HepG2 (cell line): Measurements from ENCODE around the gene STK32C. TPM values are rescaled to one million over a fixed set of nuclear protein-coding genes. Genes with fewer than 3 reads are reported as not detected.

Experiments
- ATAC-seq: fragments of 200-7000 bp; cut with Tn5 transposase; 3 replicates; pipeline ENCODE4 v1.9.1; 2020; ENCODE audit warnings: mild to moderate bottlenecking, moderate library complexity
- BruUV-seq: library from RNA; stranded (reverse); fragments of 400-500 nt; replicated peaks from 2 replicates; lab custom pipeline; 2021; lab: Mats Ljungman, UMichigan
- CTCF ChIA-PET: fragments of 300-600 bp; formaldehyde crosslinking; extraction: SDS; loops from one replicate; lab custom pipeline; 2021; ENCODE audit warnings: low total read pairs, inconsistent platforms, low intra/inter-chr PET ratio; lab: Yijun Ruan, JAX
- POLR2A ChIA-PET: fragments of 350-600 bp; sonication (Branson Sonifier 250); formaldehyde crosslinking; loops from one replicate; lab custom pipeline; 2020; ENCODE audit warnings: antibody characterized with exemption, inconsistent platforms; lab: Yijun Ruan, JAX
- DNase-seq: peaks from one replicate; pipeline ENCODE4 v3.0.0-alpha.2; 2015; ENCODE audit warnings: low spot score
- FAIRE-seq: peaks from 3 replicates; lab custom pipeline; 2011; peaks lifted over from hg19 to GRCh38; lab: Jason Lieb, UNC
- H2AFZ ChIP-seq: one replicate; pipeline ENCODE4 v1.6.1; 2011; ENCODE audit warnings: low read length, inconsistent platforms
- H3K27ac ChIP-seq: fragments of 300-600 bp; 3 replicates; pipeline ENCODE4 v1.8.0; 2011; ENCODE audit warnings: mixed run types, mild to moderate bottlenecking, mixed read lengths, low read length, inconsistent platforms; ENCODE audit not compliant: insufficient read depth; ENCODE audit errors: extremely low read length
- H3K27me3 ChIP-seq, 2 experiments: fragments of 200-600 bp in 1 of 2; 2 replicates in 1 of 2; 3 replicates in 1 of 2; pipeline versions ENCODE4 v1.6.0 to v1.8.0; 2011; ENCODE audit warnings: low read length in 2 of 2, mild to moderate bottlenecking in 2 of 2, moderate library complexity in 2 of 2, inconsistent platforms in 1 of 2; ENCODE audit not compliant: insufficient read depth in 2 of 2, control insufficient read depth in 1 of 2
- H3K36me3 ChIP-seq, 2 experiments: fragments of 200-600 bp in 1 of 2; replicated peaks in 1 of 2; 2 replicates in 1 of 2; 3 replicates in 1 of 2; pipeline versions ENCODE4 v1.5.1 to v1.8.0; 2011; ENCODE audit warnings: low read length in 2 of 2, inconsistent platforms in 1 of 2; ENCODE audit not compliant: insufficient read depth in 2 of 2, control insufficient read depth in 1 of 2
- H3K4me1 ChIP-seq: 2 replicates; pipeline ENCODE4 v1.5.1; 2012; ENCODE audit warnings: low read length, inconsistent platforms; ENCODE audit not compliant: insufficient read depth
- H3K4me2 ChIP-seq: 2 replicates; pipeline ENCODE4 v1.6.0; 2011; ENCODE audit warnings: low read depth, low read length, inconsistent platforms
- H3K4me3 ChIP-seq, 3 experiments: fragments of 200-600 bp in 1 of 3; sonication (generic), shearing (Covaris generic) in 1 of 3; replicated peaks in 1 of 3; 2 replicates each; pipeline ENCODE4 v1.5.1; 2011 to 2016; ENCODE audit warnings: low read length in 3 of 3, inconsistent platforms in 2 of 3, low read depth in 2 of 3, mild to moderate bottlenecking in 2 of 3, control low read depth in 1 of 3, mixed read lengths in 1 of 3; ENCODE audit not compliant: insufficient read depth in 1 of 3
- H3K79me2 ChIP-seq: one replicate; pipeline ENCODE4 v1.6.1; 2011; ENCODE audit warnings: low read length, inconsistent platforms; ENCODE audit not compliant: insufficient read depth
- H3K9ac ChIP-seq: 2 replicates; pipeline ENCODE4 v1.6.0; 2011; ENCODE audit warnings: mild to moderate bottlenecking, low read depth, low read length, inconsistent platforms; ENCODE audit not compliant: insufficient read depth
- H3K9me3 ChIP-seq: 2 replicates; pipeline ENCODE4 v1.5.1; 2012; ENCODE audit warnings: mild to moderate bottlenecking, low read length
- H4K20me1 ChIP-seq: 2 replicates; pipeline ENCODE4 v1.6.0; 2011; ENCODE audit warnings: inconsistent platforms, mild to moderate bottlenecking, low read length, moderate library complexity; ENCODE audit not compliant: insufficient read depth
- NR2F1 ChIP-seq, 2 experiments: fragments of 450-650 bp in 1 of 2; formaldehyde crosslinking in 1 of 2; IDR thresholded peaks; 2 replicates each; pipeline versions ENCODE4 v1.5.0 to v1.6.1; 2016 to 2020; ENCODE audit warnings: mild to moderate bottlenecking in 1 of 2, missing compliant biosample characterization in 1 of 2, missing genetic modification reagents in 1 of 2, moderate library complexity in 1 of 2
- PLSCR1 ChIP-seq: sonication (generic); formaldehyde crosslinking; IDR thresholded peaks from 2 replicates; pipeline ENCODE4 v1.5.0; 2020; ENCODE audit warnings: missing genetic modification reagents, mild to moderate bottlenecking, borderline replicate concordance
- RBM39 ChIP-seq: fragments of 200-400 bp; formaldehyde crosslinking; IDR thresholded peaks from one replicate; pipeline ENCODE4 v1.6.1; 2018; ENCODE audit warnings: antibody characterized with exemption, mild to moderate bottlenecking, low read depth, low read length; ENCODE audit not compliant: poor library complexity, severe bottlenecking
- RFXAP ChIP-seq: sonication (generic); formaldehyde crosslinking; IDR thresholded peaks from 2 replicates; pipeline ENCODE4 v1.4.0; 2020; ENCODE audit warnings: missing genetic modification reagents, borderline replicate concordance
- RNF2 ChIP-seq: fragments of 450-650 bp; conservative IDR thresholded peaks from 2 replicates; pipeline ENCODE4 v1.6.1; 2016; ENCODE audit warnings: low read depth
- SIN3B ChIP-seq: fragments of 150-350 bp; IDR thresholded peaks from 2 replicates; pipeline ENCODE4 v1.6.1; 2014; ENCODE audit warnings: low read length
- TCF7 ChIP-seq: sonication (generic); IDR thresholded peaks from 2 replicates; pipeline ENCODE4 v1.6.1; 2016; ENCODE audit warnings: antibody characterized with exemption, low read depth
- ZNF329 ChIP-seq: sonication (generic); formaldehyde crosslinking; IDR thresholded peaks from 2 replicates; pipeline ENCODE4 v1.9.0; 2021; ENCODE audit warnings: low read depth, mild to moderate bottlenecking, missing genetic modification reagents
- ZNF510 ChIP-seq: sonication (generic); formaldehyde crosslinking; IDR thresholded peaks from 2 replicates; pipeline ENCODE4 v1.4.0; 2020; ENCODE audit warnings: low read depth, mild to moderate bottlenecking, missing genetic modification reagents
- ZNF607 ChIP-seq: sonication (generic); formaldehyde crosslinking; IDR thresholded peaks from 2 replicates; pipeline ENCODE4 v1.5.1; 2020; ENCODE audit warnings: missing genetic modification reagents, mild to moderate bottlenecking, borderline replicate concordance
- ZNF660 ChIP-seq: sonication (generic); formaldehyde crosslinking; IDR thresholded peaks from 2 replicates; pipeline ENCODE4 v1.5.1; 2020; ENCODE audit warnings: mild to moderate bottlenecking, low read depth, missing genetic modification reagents, borderline replicate concordance
- ZSCAN25 ChIP-seq: sonication (generic); formaldehyde crosslinking; IDR thresholded peaks from 2 replicates; pipeline ENCODE4 v1.8.0; 2022; ENCODE audit warnings: mild to moderate bottlenecking, missing genetic modification reagents
- WGBS: methylation state at CpG from one replicate; pipeline ENCODE4 v1.1.6; 2017; ENCODE audit warnings: low lambda C conversion rate; 5-methylcytosine and 5-hydroxymethylcytosine counted together
- in situ Hi-C: cut with HindIII; loops from 2 replicates; pipeline ENCODE4 v1.10.0; 2017; ENCODE audit warnings: low pct_unique_long_range_greater_than_20kb; ENCODE audit not compliant: extremely low pct_ligation_motif_present
- intact Hi-C: fragments of 100-400 bp; cut with micrococcal nuclease; formaldehyde crosslinking; loops from one replicate; pipeline ENCODE4 v1.10.0; 2022; ENCODE audit not compliant: unreplicated experiment
- polyA plus RNA-seq, 8 experiments: library from polyadenylated mRNA; depleted of rRNA in 3 of 8; stranded (reverse) in 7 of 8; unstranded in 1 of 8; fragments of >200 nt; fragmentation: Illumina TruSeq in 4 of 8; extraction: Trizol in 4 of 8; gene quantifications; 2 replicates each; pipeline versions ENCODE4 v1.2.1 to v1.2.3, GENCODE V29; 2011 to 2016; ENCODE audit warnings: low read depth in 4 of 8, missing spikeins in 1 of 8, mixed read lengths in 1 of 8; ENCODE audit not compliant: insufficient read depth in 1 of 8
- total RNA-seq, 5 experiments: library from RNA; depleted of rRNA; stranded (reverse); fragments of >200 nt; fragmentation: Illumina TruSeq; extraction: Trizol; gene quantifications; 2 replicates each; pipeline ENCODE4 v1.2.3, GENCODE V29; 2016; ENCODE audit warnings: low read depth in 1 of 5

The STK32C gene
- total and polyA plus RNA-seq, 2 of the 13 experiments (the other 11 are each of a cell fraction or from before 2014, with no cell fraction given): 10.9 to 19.4 TPM

- Histone ChIP-seq H3K4me3 (no peak overlapping the region), H3K36me3 (no peaks in the 10 kb centered on the region), H4K20me1 (no peaks in the 10 kb centered on the region), H3K27me3 (no peaks in the 10 kb centered on the region), H3K4me2 (no peak overlapping the region), H3K79me2 (no peaks in the 10 kb centered on the region), H3K27ac (no peak overlapping the region), H3K9ac (no peak overlapping the region), H2AFZ (no peak overlapping the region), H3K9me3 (no peaks in the 10 kb centered on the region), H3K4me1 (no peaks in the 10 kb centered on the region)
- in situ Hi-C loops: loop anchor here (5.0 kb wide), 2 partner anchors 124 to 229 kb away; no protein-coding TSS in a partner anchor
- no TSS peak for BruUV-seq
- FAIRE-seq (no peak), ATAC-seq (peak; percentile 7), DNase-seq (no peak)
- ChIA-PET POLR2A (no interaction called here), CTCF (interaction anchor here (1.0 to 2.8 kb wide), 6 partner anchors 87 to 414 kb away, joined by 3 to 50 read pairs (median 5); no protein-coding TSS in a partner anchor)
- TF ChIP-seq ZSCAN25 (CRISPR knock-in tag): no peak
- TF ChIP-seq RNF2: no peak
- no peak for TF ChIP-seq ZNF329 (CRISPR knock-in tag)
- no peak for TF ChIP-seq TCF7
- no peak for TF ChIP-seq ZNF510 (CRISPR knock-in tag)
- no peak for TF ChIP-seq ZNF660 (CRISPR knock-in tag)
- no peak for TF ChIP-seq RBM39
- TF ChIP-seq SIN3B: no peak
- TF ChIP-seq ZNF607 (CRISPR knock-in tag): no peak
- TF ChIP-seq NR2F1 (CRISPR knock-in tag; IDR thresholded peaks at IDR 0.05): no peak
- no peak for TF ChIP-seq RFXAP
- TF ChIP-seq PLSCR1 (CRISPR knock-in tag): no peak
- intact Hi-C loops: loop anchor here (1.0 to 2.0 kb wide), 2 partner anchors 84 to 229 kb away; partner anchors contain the start of gene STK32C
- WGBS: 98% methylated on average over 13 of the region's 23 CpGs
Observed at GRCh38 chr10:132223611-132224342, 84.0 kb downstream of the STK32C start.
